ENCODE results near the gene SLC27A3. TPM values are rescaled to one million over a fixed set of nuclear protein-coding genes. Genes with fewer than 3 reads are reported as not detected.

The SLC27A3 gene
- total and polyA plus RNA-seq, 2 donors (not counting 3 experiments of a cell fraction or from before 2014, with no cell fraction given), result 26.6 to 34.3 TPM

DNA sequence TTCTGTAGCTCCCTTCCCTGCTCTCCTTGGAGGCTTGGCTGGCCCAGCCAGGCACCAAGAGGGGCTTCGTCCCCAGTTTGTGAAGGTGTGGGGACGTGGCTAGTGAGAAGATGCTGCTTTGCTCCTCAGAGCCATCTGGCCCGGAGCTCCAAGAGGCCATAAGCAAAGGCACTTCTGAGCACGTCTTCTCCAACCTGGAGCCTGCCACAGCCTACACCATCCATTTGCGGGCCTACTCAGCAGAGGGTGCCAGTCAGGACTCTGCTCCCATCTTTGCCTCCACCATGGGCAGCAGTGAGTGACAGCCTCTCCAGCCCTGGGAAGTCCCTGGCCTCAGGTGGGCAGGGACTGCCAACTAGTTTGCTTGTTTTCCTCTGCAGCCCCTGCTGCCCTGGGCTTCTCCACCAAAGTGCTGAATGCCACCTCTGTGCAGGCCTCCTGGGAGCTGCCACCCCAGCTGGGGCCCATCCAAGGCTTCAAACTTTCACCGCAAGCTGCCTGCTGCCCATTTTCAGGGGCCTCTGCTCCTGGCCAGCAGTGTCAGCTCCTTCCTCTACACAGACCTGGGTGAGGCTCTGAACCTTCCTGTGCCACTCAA lies 25.9 kb downstream of the SLC27A3 start:
- no peak overlapping the region for H3K27ac ChIP-seq (ENCODE audit: insufficient read depth, low read depth, low read length)
- H3K4me2 ChIP-seq (ENCODE audit: insufficient read depth, low read length), result no peak overlapping the region
- H3K79me2 ChIP-seq (ENCODE audit: control insufficient read depth, insufficient read depth, low read length), result no peaks in the 10 kb centered on the region
- peaks cover 4% of the 10 kb centered on the region for H3K4me1 ChIP-seq (ENCODE audit: control insufficient read depth, extremely low read depth, insufficient read depth, low read length)
- H3K27me3 ChIP-seq (ENCODE audit: control insufficient read depth in 2 of 2, insufficient read depth in 2 of 2, low read length in 2 of 2), result no peaks in the 10 kb centered on the region
- DNase-seq (ENCODE audit: low read depth, low spot score), result no peak
- ChIA-PET POLR2A (no interaction called here), CTCF (interaction anchor here (1.2 to 2.1 kb wide), 4 partner anchors 145 to 186 kb away, joined by 3 to 8 read pairs (median 4); partner anchors contain the start of genes DENND4B and RAB13)
- peaks cover 0 to 3% of the 10 kb centered on the region in 2 experiments for H3K36me3 ChIP-seq (ENCODE audit: control insufficient read depth in 2 of 2, extremely low read depth in 1 of 2, insufficient read depth in 2 of 2, low read length in 2 of 2)
- H2AFZ ChIP-seq (ENCODE audit: low read depth, low read length), result no peak overlapping the region
- dilution Hi-C loops (cut with MboI; ENCODE audit: extremely low pct_ligation_motif_present, low sequenced_read_pairs) (no loop called here), intact Hi-C loops (cut with micrococcal nuclease) (no loop called here)
- H3K9ac ChIP-seq (replicated peaks; ENCODE audit: extremely low read depth, insufficient read depth, low read length), result no peak overlapping the region
- no peaks in the 10 kb centered on the region for H3K9me1 ChIP-seq (replicated peaks; ENCODE audit: control insufficient read depth, extremely low read depth, insufficient read depth, low read length)
- no TSS peak for BruUV-seq (replicated peaks)
- FAIRE-seq, result no peak
- no peaks in the 10 kb centered on the region for H3K9me3 ChIP-seq (replicated peaks; ENCODE audit: control insufficient read depth, insufficient read depth, low read length)
- no peak for TF ChIP-seq MYC (IDR thresholded peaks at IDR 0.05; ENCODE audit: low read depth, low read length)
- TF ChIP-seq EZH2 (IDR thresholded peaks at IDR 0.05; ENCODE audit: borderline replicate concordance, low read depth, low read length, severe bottlenecking), result no peak
- TF ChIP-seq, protein P1, sequence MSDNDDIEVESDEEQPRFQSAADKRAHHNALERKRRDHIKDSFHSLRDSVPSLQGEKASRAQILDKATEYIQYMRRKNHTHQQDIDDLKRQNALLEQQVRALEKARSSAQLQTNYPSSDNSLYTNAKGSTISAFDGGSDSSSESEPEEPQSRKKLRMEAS (IDR thresholded peaks at IDR 0.05; ENCODE audit: insufficient read depth, insufficient read length), result no peak
- TF ChIP-seq, protein P2, sequence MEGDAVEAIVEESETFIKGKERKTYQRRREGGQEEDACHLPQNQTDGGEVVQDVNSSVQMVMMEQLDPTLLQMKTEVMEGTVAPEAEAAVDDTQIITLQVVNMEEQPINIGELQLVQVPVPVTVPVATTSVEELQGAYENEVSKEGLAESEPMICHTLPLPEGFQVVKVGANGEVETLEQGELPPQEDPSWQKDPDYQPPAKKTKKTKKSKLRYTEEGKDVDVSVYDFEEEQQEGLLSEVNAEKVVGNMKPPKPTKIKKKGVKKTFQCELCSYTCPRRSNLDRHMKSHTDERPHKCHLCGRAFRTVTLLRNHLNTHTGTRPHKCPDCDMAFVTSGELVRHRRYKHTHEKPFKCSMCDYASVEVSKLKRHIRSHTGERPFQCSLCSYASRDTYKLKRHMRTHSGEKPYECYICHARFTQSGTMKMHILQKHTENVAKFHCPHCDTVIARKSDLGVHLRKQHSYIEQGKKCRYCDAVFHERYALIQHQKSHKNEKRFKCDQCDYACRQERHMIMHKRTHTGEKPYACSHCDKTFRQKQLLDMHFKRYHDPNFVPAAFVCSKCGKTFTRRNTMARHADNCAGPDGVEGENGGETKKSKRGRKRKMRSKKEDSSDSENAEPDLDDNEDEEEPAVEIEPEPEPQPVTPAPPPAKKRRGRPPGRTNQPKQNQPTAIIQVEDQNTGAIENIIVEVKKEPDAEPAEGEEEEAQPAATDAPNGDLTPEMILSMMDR (IDR thresholded peaks at IDR 0.05; ENCODE audit: extremely low read depth in 1 of 2, insufficient read depth in 1 of 2, low read depth in 1 of 2, low read length in 2 of 2), result no peak
- no peak for TF ChIP-seq FOS (IDR thresholded peaks at IDR 0.05; ENCODE audit: borderline replicate concordance, insufficient read depth, low read length)
- no peaks in the 10 kb centered on the region for H4K20me1 ChIP-seq (replicated peaks; ENCODE audit: control insufficient read depth, extremely low read depth, insufficient read depth, low read length)
- H3K4me3 ChIP-seq (replicated peaks in 1 of 3; ENCODE audit: insufficient read depth in 1 of 3, low read depth in 1 of 3, low read length in 3 of 3), result no peak overlapping the region
